GM12892 (cell line): Measurements from ENCODE around the gene MTURN.

Experiments used
- POLR2A ChIP-seq: IDR thresholded peaks from 2 replicates; pipeline ENCODE4 v1.6.1; 2011; ENCODE audit warnings: low read depth, low read length, control low read depth
- POLR2AphosphoS5 ChIP-seq: IDR thresholded peaks from 2 replicates; pipeline ENCODE4 v1.6.1; 2011; ENCODE audit warnings: low read depth, low read length, control low read depth
- TAF1 ChIP-seq: IDR thresholded peaks from 2 replicates; pipeline ENCODE4 v1.6.1; 2011; ENCODE audit warnings: low read depth, mild to moderate bottlenecking, control low read depth, low read length, borderline replicate concordance

DNA sequence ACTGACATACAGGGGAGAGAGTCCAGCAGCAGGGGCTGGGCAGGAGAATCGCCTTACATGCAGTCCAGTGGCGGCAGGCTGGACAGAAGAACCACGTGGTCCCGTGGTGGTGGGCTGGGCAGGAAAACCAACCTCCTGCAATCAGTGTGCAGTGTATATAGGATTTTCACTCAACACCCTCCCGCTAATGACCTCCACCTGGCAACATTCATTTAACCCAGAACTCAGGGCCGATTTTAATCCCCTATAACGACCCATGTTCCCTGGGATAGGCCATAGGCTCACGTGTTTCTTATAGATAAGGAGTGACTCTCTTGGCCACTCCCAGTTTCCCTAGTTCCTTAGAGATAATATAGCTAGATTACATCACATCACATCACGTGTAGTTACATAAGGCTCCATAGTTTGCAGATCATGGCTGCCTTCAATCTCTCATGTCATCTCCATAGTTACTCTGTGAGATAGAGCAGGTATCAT lies 19.4 kb downstream of the MTURN start:
- TF ChIP-seq POLR2A (no peak), POLR2AphosphoS5 (no peak), TAF1 (no peak)
